KMS-11 (cell line): ENCODE measurements around the gene EXO1.
A peak's percentile ranks its signal among the peaks of the same experiment; 100 is the strongest.
"Not testable (repeated sequence)": the region's sequence is repeated elsewhere in the genome, so short reads cannot be mapped to it uniquely, and the experiment has no call there.

Source experiments
- H2AFZ ChIP-seq: fragments of 200-600 bp; sonication (generic); 2 replicates; pipeline ENCODE4 v1.6.1; 2016; ENCODE audit warnings: antibody characterized with exemption, mixed run types, low read depth
- H3K27ac ChIP-seq: fragments of 200-600 bp; sonication (generic); 2 replicates; pipeline ENCODE4 v1.6.1; 2016; ENCODE audit warnings: mild to moderate bottlenecking, mixed run types
- H3K27me3 ChIP-seq: fragments of 200-600 bp; sonication (generic); 2 replicates; pipeline ENCODE4 v1.6.1; 2017; ENCODE audit warnings: mild to moderate bottlenecking, low read depth, mixed run types, moderate library complexity; ENCODE audit not compliant: insufficient read depth
- H3K36me3 ChIP-seq: fragments of 200-600 bp; sonication (generic); 2 replicates; pipeline ENCODE4 v1.6.1; 2017; ENCODE audit warnings: mild to moderate bottlenecking, mixed run types; ENCODE audit not compliant: insufficient read depth
- H3K4me1 ChIP-seq: fragments of 200-600 bp; sonication (generic); 2 replicates; pipeline ENCODE4 v1.6.1; 2016; ENCODE audit warnings: mild to moderate bottlenecking, low read depth, mixed run types; ENCODE audit not compliant: poor library complexity, severe bottlenecking
- H3K4me2 ChIP-seq: fragments of 200-600 bp; sonication (generic); 2 replicates; pipeline ENCODE4 v1.7.0; 2016; ENCODE audit warnings: mild to moderate bottlenecking, mixed run types
- H3K4me3 ChIP-seq: fragments of 200-600 bp; sonication (generic); IDR thresholded peaks from 2 replicates; pipeline ENCODE4 v1.6.1; 2017; ENCODE audit warnings: low read depth, low read length, mixed read lengths; ENCODE audit not compliant: insufficient read depth
- H3K79me2 ChIP-seq: fragments of 200-600 bp; sonication (generic); 2 replicates; pipeline ENCODE4 v1.6.1; 2016; ENCODE audit warnings: low read depth, mixed run types; ENCODE audit not compliant: insufficient read depth
- H3K9ac ChIP-seq: fragments of 200-600 bp; sonication (generic); 2 replicates; pipeline ENCODE4 v1.6.1; 2016; ENCODE audit warnings: mild to moderate bottlenecking, mixed run types
- H4K20me1 ChIP-seq: fragments of 200-600 bp; sonication (generic); 2 replicates; pipeline ENCODE4 v1.6.1; 2016; ENCODE audit warnings: mild to moderate bottlenecking, mixed run types; ENCODE audit not compliant: insufficient read depth
- TF ChIP-seq, protein P1 (sequence below): fragments of 200-600 bp; sonication (generic); conservative IDR thresholded peaks from 2 replicates; pipeline ENCODE4 v1.6.1; 2017; ENCODE audit warnings: low read depth, mild to moderate bottlenecking, antibody characterized with exemption, low read length, moderate library complexity, mixed read lengths

The EXO1 gene

GRCh38 chr1:241849345-241849695 is 1.3 kb downstream of the EXO1 start:
- no peak overlapping the region for H3K4me3 ChIP-seq
- no peaks in the 10 kb centered on the region for H3K27me3 ChIP-seq
- TF ChIP-seq, protein P1, sequence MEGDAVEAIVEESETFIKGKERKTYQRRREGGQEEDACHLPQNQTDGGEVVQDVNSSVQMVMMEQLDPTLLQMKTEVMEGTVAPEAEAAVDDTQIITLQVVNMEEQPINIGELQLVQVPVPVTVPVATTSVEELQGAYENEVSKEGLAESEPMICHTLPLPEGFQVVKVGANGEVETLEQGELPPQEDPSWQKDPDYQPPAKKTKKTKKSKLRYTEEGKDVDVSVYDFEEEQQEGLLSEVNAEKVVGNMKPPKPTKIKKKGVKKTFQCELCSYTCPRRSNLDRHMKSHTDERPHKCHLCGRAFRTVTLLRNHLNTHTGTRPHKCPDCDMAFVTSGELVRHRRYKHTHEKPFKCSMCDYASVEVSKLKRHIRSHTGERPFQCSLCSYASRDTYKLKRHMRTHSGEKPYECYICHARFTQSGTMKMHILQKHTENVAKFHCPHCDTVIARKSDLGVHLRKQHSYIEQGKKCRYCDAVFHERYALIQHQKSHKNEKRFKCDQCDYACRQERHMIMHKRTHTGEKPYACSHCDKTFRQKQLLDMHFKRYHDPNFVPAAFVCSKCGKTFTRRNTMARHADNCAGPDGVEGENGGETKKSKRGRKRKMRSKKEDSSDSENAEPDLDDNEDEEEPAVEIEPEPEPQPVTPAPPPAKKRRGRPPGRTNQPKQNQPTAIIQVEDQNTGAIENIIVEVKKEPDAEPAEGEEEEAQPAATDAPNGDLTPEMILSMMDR: no peak
- H3K79me2 ChIP-seq: peaks cover 17% of the 10 kb centered on the region
- H3K4me2 ChIP-seq: peak overlapping the region; percentile 78
- no peak overlapping the region; the same call in 1 of the 2 replicates for H3K27ac ChIP-seq
- no peaks in the 10 kb centered on the region for H4K20me1 ChIP-seq
- peaks cover 34% of the 10 kb centered on the region for H3K4me1 ChIP-seq
- no peak overlapping the region for H2AFZ ChIP-seq
- H3K36me3 ChIP-seq: peaks cover 15% of the 10 kb centered on the region; the same call in 1 of the 2 replicates
- peak overlapping the region; percentile 88; the same call in 1 of the 2 replicates for H3K9ac ChIP-seq

DNA sequence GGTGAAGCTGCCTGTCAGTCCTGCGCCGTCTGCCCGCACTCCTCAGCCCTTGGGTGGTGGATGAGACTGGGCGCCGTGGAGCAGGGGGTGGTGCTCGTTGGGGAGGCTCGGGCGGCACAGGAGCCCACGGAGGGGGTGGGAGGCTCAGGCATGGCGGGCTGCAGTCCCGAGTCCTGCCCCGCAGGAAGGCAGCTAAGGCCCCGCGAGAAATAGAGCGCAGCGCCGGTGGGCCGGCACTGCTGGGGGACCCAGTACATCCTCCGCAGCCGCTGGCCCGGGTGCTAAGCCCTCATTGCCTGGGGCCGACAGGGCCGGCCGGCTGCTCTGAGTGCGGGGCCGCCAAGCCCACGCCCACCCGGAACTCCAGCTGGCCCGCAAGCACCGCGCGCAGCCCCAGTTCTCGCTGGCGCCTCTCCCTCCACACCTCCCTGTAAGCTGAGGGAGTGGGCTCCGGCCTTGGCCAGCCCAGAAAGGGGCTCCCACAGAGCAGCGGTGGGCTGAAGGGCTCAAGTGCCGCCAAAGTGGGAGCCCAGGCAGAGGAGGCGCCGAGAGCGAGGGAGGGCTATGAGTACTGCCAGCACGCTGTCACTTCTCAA is 7.6 kb downstream of the EXO1 start:
- H4K20me1 ChIP-seq, H2AFZ ChIP-seq, H3K4me2 ChIP-seq, H3K4me3 ChIP-seq, H3K9ac ChIP-seq, H3K27ac ChIP-seq, H3K27me3 ChIP-seq, H3K4me1 ChIP-seq, H3K79me2 ChIP-seq: not testable (repeated sequence)
- peaks cover 25% of the 10 kb centered on the region; the same call in 1 of the 2 replicates for H3K36me3 ChIP-seq

- no peak overlapping the region for H2AFZ ChIP-seq
- TF ChIP-seq, protein P1: no peak
- no peaks in the 10 kb centered on the region for H3K79me2 ChIP-seq
- H3K4me1 ChIP-seq: no peaks in the 10 kb centered on the region
- no peaks in the 10 kb centered on the region for H4K20me1 ChIP-seq
- no peak overlapping the region for H3K27ac ChIP-seq
- no peaks in the 10 kb centered on the region for H3K27me3 ChIP-seq
- H3K36me3 ChIP-seq: peaks cover 21% of the 10 kb centered on the region; the same call in 1 of the 2 replicates
- no peak overlapping the region for H3K4me2 ChIP-seq
- no peak overlapping the region for H3K9ac ChIP-seq
- H3K4me3 ChIP-seq: no peak overlapping the region
Observed at GRCh38 chr1:241857131-241857530, 9.1 kb downstream of the EXO1 start.

DNA sequence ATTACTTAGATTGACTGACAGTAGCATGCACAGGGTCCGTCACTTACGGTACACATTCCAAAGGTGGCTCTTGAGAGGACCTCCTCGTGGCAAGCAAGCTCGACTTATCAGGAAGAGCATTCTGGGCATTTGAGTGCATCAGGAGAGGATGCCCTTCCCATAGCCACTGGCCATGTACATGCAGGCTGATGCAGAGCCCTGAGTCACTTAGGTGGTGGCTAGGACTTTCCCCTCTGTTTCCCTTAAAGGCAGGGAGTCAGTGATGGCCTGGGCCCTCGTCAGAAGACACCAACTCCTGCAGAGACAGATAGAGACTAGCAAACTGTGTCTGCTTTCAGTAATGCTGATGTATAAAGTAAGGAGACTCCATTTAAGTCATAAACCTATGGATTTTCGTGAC is 12.9 kb downstream of the EXO1 start:
- Histone ChIP-seq H3K79me2 (no peaks in the 10 kb centered on the region), H3K27me3 (no peaks in the 10 kb centered on the region), H3K9ac (no peak overlapping the region), H3K4me3 (no peak overlapping the region), H3K4me2 (no peak overlapping the region), H3K4me1 (no peaks in the 10 kb centered on the region), H4K20me1 (no peaks in the 10 kb centered on the region), H3K36me3 (peaks cover 12% of the 10 kb centered on the region; the same call in 1 of the 2 replicates), H2AFZ (no peak overlapping the region), H3K27ac (no peak overlapping the region)
- TF ChIP-seq, protein P1: no peak

GRCh38 chr1:241869022-241869421 is 21.0 kb downstream of the EXO1 start:
- Histone ChIP-seq H3K9ac (no peak overlapping the region), H4K20me1 (no peaks in the 10 kb centered on the region; the same call in 1 of the 2 replicates), H3K27ac (no peak overlapping the region), H3K4me3 (no peak overlapping the region), H3K4me1 (peaks cover 14% of the 10 kb centered on the region), H3K36me3 (no peaks in the 10 kb centered on the region; the same call in 1 of the 2 replicates), H3K27me3 (no peaks in the 10 kb centered on the region), H3K4me2 (no peak overlapping the region), H2AFZ (no peak overlapping the region), H3K79me2 (no peaks in the 10 kb centered on the region)
- TF ChIP-seq, protein P1: no peak
